DOHH2 (cell line): ENCODE data around the gene RPTOR.

Experiments
- H3F3A ChIP-seq: fragments of 200-600 bp; sonication (generic), shearing (Covaris generic); 2 replicates; pipeline ENCODE4 v1.6.0; 2016; ENCODE audit warnings: antibody characterized with exemption, mild to moderate bottlenecking; ENCODE audit not compliant: control insufficient read depth, insufficient read depth
- H3K27ac ChIP-seq: fragments of 200-600 bp; sonication (generic); 2 replicates; pipeline ENCODE4 v1.5.1; 2014; ENCODE audit warnings: low read depth, mild to moderate bottlenecking, low read length, moderate library complexity
- H3K27me3 ChIP-seq: fragments of 200-600 bp; sonication (generic); 2 replicates; pipeline ENCODE4 v1.6.1; 2014; ENCODE audit warnings: mild to moderate bottlenecking, low read length, mixed read lengths; ENCODE audit not compliant: control insufficient read depth
- H3K36me3 ChIP-seq: fragments of 200-600 bp; sonication (generic); 2 replicates; pipeline ENCODE4 v1.6.1; 2014; ENCODE audit warnings: mild to moderate bottlenecking, low read length, moderate library complexity, mixed read lengths; ENCODE audit not compliant: control insufficient read depth
- H3K4me1 ChIP-seq: fragments of 200-600 bp; sonication (generic); 2 replicates; pipeline ENCODE4 v1.6.1; 2014; ENCODE audit warnings: mild to moderate bottlenecking, low read length, mixed read lengths; ENCODE audit not compliant: control insufficient read depth
- H3K4me2 ChIP-seq: fragments of 200-600 bp; sonication (generic); 2 replicates; pipeline ENCODE4 v1.6.0; 2014; ENCODE audit warnings: mild to moderate bottlenecking, low read length, moderate library complexity
- H3K4me3 ChIP-seq: fragments of 200-600 bp; sonication (generic); 2 replicates; pipeline ENCODE4 v1.5.1; 2014; ENCODE audit warnings: mild to moderate bottlenecking, low read length, mixed read lengths
- H3K79me2 ChIP-seq: fragments of 200-600 bp; sonication (generic); 2 replicates; pipeline ENCODE4 v1.6.1; 2014; ENCODE audit warnings: mild to moderate bottlenecking, low read length, mixed read lengths; ENCODE audit not compliant: control insufficient read depth
- H3K9me2 ChIP-seq: fragments of 200-600 bp; sonication (generic); replicated peaks from 2 replicates; pipeline ENCODE4 v1.6.1; 2014; ENCODE audit warnings: mild to moderate bottlenecking, low read length, mixed read lengths; ENCODE audit not compliant: control insufficient read depth
- H3K9me3 ChIP-seq: fragments of 200-600 bp; sonication (generic); 2 replicates; pipeline ENCODE4 v1.6.1; 2014; ENCODE audit warnings: antibody characterized with exemption, low read length, mixed read lengths; ENCODE audit not compliant: control insufficient read depth, insufficient read depth
- H4K20me1 ChIP-seq: fragments of 200-600 bp; sonication (generic); 2 replicates; pipeline ENCODE4 v1.6.0; 2014; ENCODE audit warnings: low read depth, mild to moderate bottlenecking, antibody characterized with exemption, low read length, moderate library complexity; ENCODE audit not compliant: control insufficient read depth, insufficient read depth
- EZH2phosphoT487 ChIP-seq: fragments of 200-600 bp; sonication (generic); IDR thresholded peaks from 2 replicates; pipeline ENCODE4 v1.6.1; 2017; ENCODE audit warnings: borderline replicate concordance, mild to moderate bottlenecking, antibody characterized with exemption, low read length, moderate library complexity, mixed read lengths
- TF ChIP-seq, protein P1 (sequence below): fragments of 200-600 bp; sonication (generic); IDR thresholded peaks from one replicate; pipeline ENCODE4 v1.5.1; 2014; ENCODE audit warnings: antibody characterized with exemption, mild to moderate bottlenecking, low read depth, low read length; ENCODE audit not compliant: poor library complexity, severe bottlenecking

The RPTOR gene

DNA sequence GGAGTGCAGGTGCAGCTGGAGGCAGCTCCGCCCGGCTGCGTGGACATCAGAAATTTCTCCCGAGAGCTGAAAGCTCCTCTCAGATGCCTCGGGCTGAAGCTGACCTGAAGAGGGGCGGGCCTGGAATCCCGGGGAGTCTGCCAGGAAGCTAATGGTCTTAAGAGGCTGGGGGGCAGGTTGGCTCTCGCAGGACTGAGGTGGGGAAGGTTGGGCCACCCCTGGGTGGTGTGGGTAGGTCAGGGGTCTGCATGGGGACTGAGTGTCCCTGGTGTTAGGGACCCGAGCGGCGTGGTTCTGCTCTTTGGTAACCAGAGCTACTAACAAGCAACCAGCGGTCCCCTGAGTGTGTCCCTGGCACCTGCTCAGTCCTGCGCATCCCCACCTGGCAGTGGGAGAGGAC lies 450.5 kb downstream of the RPTOR start:
- H4K20me1 ChIP-seq: no peaks in the 10 kb centered on the region

DNA sequence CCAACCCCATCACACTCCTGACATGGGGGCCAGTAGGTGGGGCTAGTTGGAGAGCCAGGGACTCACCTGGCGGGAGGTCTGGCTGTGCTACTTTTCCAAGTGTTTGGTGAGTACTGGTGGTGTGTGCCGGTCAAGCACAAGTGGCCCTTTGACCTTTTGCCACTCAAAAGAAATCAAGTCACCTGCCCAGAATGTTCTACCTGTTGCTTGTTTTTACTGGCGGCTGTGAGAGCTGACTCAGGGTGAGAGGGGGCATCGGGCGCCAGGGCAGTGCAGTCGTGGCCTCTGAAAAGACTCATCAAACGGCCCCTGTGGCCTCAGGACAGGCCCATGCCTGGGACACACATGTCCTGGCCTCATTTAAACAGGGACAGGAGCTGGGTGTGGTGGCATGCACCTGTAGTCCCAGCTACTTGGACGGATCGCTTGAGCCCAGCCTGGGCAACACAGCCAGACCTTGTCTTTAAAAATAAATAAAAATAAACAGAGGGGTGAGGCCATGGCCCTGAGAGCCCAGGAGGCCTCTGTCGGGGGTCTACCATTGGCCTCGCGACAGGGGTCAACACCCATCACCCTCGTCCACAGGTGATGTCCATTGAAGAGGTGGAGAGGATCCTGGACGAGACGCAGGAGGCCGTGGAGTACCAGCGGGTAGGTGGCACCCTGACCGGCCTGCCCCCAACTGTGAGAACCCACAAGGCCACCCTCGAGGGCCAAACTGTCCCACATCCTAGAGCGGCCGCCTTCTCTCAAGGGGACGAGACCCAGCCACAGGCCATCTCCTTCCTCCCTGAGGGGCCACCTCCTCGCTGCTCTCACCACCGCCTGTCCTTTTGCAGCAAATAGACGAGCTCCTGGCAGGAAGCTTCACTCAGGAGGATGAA lies 452.0 kb downstream of the RPTOR start:
- TF ChIP-seq, protein P1, sequence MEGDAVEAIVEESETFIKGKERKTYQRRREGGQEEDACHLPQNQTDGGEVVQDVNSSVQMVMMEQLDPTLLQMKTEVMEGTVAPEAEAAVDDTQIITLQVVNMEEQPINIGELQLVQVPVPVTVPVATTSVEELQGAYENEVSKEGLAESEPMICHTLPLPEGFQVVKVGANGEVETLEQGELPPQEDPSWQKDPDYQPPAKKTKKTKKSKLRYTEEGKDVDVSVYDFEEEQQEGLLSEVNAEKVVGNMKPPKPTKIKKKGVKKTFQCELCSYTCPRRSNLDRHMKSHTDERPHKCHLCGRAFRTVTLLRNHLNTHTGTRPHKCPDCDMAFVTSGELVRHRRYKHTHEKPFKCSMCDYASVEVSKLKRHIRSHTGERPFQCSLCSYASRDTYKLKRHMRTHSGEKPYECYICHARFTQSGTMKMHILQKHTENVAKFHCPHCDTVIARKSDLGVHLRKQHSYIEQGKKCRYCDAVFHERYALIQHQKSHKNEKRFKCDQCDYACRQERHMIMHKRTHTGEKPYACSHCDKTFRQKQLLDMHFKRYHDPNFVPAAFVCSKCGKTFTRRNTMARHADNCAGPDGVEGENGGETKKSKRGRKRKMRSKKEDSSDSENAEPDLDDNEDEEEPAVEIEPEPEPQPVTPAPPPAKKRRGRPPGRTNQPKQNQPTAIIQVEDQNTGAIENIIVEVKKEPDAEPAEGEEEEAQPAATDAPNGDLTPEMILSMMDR: no peak
- TF ChIP-seq EZH2phosphoT487: no peak
- peaks cover 16% of the 10 kb centered on the region for H3K36me3 ChIP-seq
- no peaks in the 10 kb centered on the region for H4K20me1 ChIP-seq
- H3K4me1 ChIP-seq: peaks cover 11% of the 10 kb centered on the region
- no peaks in the 10 kb centered on the region for H3K27me3 ChIP-seq
- H3K27ac ChIP-seq: no peak overlapping the region
- no peaks in the 10 kb centered on the region for H3K9me3 ChIP-seq
- no peaks in the 10 kb centered on the region for H3F3A ChIP-seq
- peaks cover 15% of the 10 kb centered on the region for H3K79me2 ChIP-seq
- no peak overlapping the region for H3K4me2 ChIP-seq
- H3K4me3 ChIP-seq: no peak overlapping the region
- no peaks in the 10 kb centered on the region for H3K9me2 ChIP-seq

More for the DNA sequence above, 450.5 kb downstream of the RPTOR start:
- H3K9me3 ChIP-seq: no peaks in the 10 kb centered on the region
- H3F3A ChIP-seq: no peaks in the 10 kb centered on the region
- TF ChIP-seq, protein P1: no peak
- no peak for TF ChIP-seq EZH2phosphoT487
- no peak overlapping the region for H3K27ac ChIP-seq
- H3K4me2 ChIP-seq: no peak overlapping the region
- H3K9me2 ChIP-seq: no peaks in the 10 kb centered on the region
- H3K27me3 ChIP-seq: peaks cover 1% of the 10 kb centered on the region; the same call in 1 of the 2 replicates
- H3K36me3 ChIP-seq: peaks cover 16% of the 10 kb centered on the region
- H3K4me3 ChIP-seq: no peak overlapping the region
- peaks cover 15% of the 10 kb centered on the region for H3K4me1 ChIP-seq
- H3K79me2 ChIP-seq: peaks cover 15% of the 10 kb centered on the region

DNA sequence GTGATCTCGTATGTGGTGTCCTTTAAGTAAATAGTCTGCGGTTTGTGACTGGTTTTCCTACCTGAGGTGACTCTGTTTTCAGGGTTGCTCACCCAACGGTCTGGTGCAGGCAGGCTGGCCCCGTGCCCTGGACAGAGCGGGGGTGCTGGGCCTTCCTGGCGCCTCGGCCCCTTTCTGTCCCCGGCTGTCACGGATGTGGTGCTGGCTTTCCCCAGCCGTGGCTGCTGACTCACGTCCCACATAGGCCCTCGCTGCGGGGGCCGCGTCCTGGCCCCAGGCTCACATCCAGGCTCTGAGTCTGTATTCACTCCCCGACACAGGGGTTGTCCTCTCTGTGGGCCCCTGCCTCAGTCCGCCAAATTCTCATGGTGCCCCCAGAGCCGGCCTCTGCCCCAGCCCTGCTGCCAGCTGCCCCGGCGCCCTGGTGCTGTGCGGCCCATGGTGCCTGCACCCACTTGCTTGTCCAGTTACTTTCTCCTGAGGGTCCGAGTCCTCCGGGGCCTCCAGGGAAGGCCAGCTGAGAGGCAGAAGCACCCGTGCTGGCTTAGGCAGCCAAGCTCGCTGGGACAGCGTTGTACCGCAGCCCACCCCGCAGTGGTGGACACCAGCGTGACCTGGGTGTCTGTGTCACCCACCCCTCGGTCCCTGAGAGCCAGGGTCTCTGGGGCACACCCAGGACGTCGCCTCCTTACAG lies 452.9 kb downstream of the RPTOR start:
- Histone ChIP-seq H3K27me3 (no peaks in the 10 kb centered on the region), H3K79me2 (peaks cover 9% of the 10 kb centered on the region), H3K9me3 (no peaks in the 10 kb centered on the region), H3K4me3 (no peak overlapping the region), H3K36me3 (peaks cover 16% of the 10 kb centered on the region), H3K4me2 (no peak overlapping the region), H3K4me1 (peaks cover 9% of the 10 kb centered on the region), H3K27ac (no peak overlapping the region), H4K20me1 (no peaks in the 10 kb centered on the region), H3K9me2 (no peaks in the 10 kb centered on the region), H3F3A (no peaks in the 10 kb centered on the region)
- no peak for TF ChIP-seq EZH2phosphoT487
- TF ChIP-seq, protein P1: no peak
